Suprapubic skin (tissue), 4 donors: ENCODE data around the gene CAMK2N1. TPM values are rescaled to one million over a fixed set of nuclear protein-coding genes. Genes with fewer than 3 reads are reported as not detected.

Source experiments
- DNase-seq, 2 donors: peaks; one replicate each; pipeline ENCODE4 v3.0.0-alpha.2; 2019; ENCODE audit warnings: low spot score in 2 of 2
- H3K27ac ChIP-seq: fragments of 200-600 bp; sonication (generic); one replicate; pipeline ENCODE4 v1.5.1; 2019
- H3K27me3 ChIP-seq: fragments of 200-600 bp; sonication (generic); one replicate; pipeline ENCODE4 v1.5.1; 2019
- H3K36me3 ChIP-seq: fragments of 200-600 bp; sonication (generic); one replicate; pipeline ENCODE4 v1.5.1; 2019
- H3K4me1 ChIP-seq: fragments of 200-600 bp; sonication (generic); one replicate; pipeline ENCODE4 v1.5.1; 2019
- H3K4me3 ChIP-seq: fragments of 200-600 bp; sonication (generic); one replicate; pipeline ENCODE4 v1.5.1; 2019; ENCODE audit warnings: mild to moderate bottlenecking
- H3K9me3 ChIP-seq: fragments of 200-600 bp; sonication (generic); one replicate; pipeline ENCODE4 v1.5.1; 2019
- CTCF ChIP-seq, 2 donors: fragments of 200-600 bp in 1 of 2; fragments of 450-650 bp in 1 of 2; sonication (generic) in 1 of 2; IDR thresholded peaks; one replicate each; pipeline ENCODE4 v1.5.1; 2016 to 2019; ENCODE audit warnings: antibody characterized with exemption in 2 of 2, mild to moderate bottlenecking in 1 of 2, moderate library complexity in 1 of 2
- EP300 ChIP-seq: sonication (generic); formaldehyde crosslinking; IDR thresholded peaks from one replicate; pipeline ENCODE4 v1.6.1; 2017; ENCODE audit warnings: antibody characterized with exemption
- POLR2A ChIP-seq, 2 donors: fragments of 450-650 bp; IDR thresholded peaks; one replicate each; pipeline ENCODE4 v1.6.1; 2017; ENCODE audit warnings: antibody characterized with exemption in 2 of 2, mild to moderate bottlenecking in 2 of 2, moderate library complexity in 2 of 2
- POLR2AphosphoS5 ChIP-seq, 3 donors: sonication (generic); formaldehyde crosslinking; IDR thresholded peaks; one replicate each; pipeline ENCODE4 v1.6.1; 2017; ENCODE audit warnings: antibody characterized with exemption in 3 of 3
- WGBS: methylation state at CpG from one replicate; pipeline ENCODE4 v1.1.5; 2018; 5-methylcytosine and 5-hydroxymethylcytosine counted together
- total RNA-seq, 4 donors: library from RNA; depleted of rRNA; stranded (reverse); fragments of >200 nt; gene quantifications; one replicate each; pipeline ENCODE4 v1.1.0, GENCODE V29; 2016

The CAMK2N1 gene
- total RNA-seq, 4 donors from 2014 or later = 7.0 to 18.1 (median 9.5) TPM

GRCh38 chr1:20437640-20438039 is 48.4 kb downstream of the CAMK2N1 start:
- peaks cover 25% of the 10 kb centered on the region for H3K27me3 ChIP-seq
- no peaks in the 10 kb centered on the region for H3K4me1 ChIP-seq
- no peak overlapping the region for H3K4me3 ChIP-seq
- WGBS = 71% methylated on average over 2 of the region's 2 CpGs
- H3K27ac ChIP-seq = no peak overlapping the region
- no peaks in the 10 kb centered on the region for H3K9me3 ChIP-seq
- DNase-seq = no peak
- TF ChIP-seq EP300 = no peak
- TF ChIP-seq POLR2AphosphoS5 (IDR thresholded peaks at IDR 0.05) = no peak
- TF ChIP-seq CTCF (IDR thresholded peaks at IDR 0.05) = no peak
- TF ChIP-seq POLR2A (IDR thresholded peaks at IDR 0.05) = no peak
- no peaks in the 10 kb centered on the region for H3K36me3 ChIP-seq

GRCh38 chr1:20432891-20433290 is 53.1 kb downstream of the CAMK2N1 start:
- DNase-seq = no peak
- Histone ChIP-seq H3K4me3 (no peak overlapping the region), H3K9me3 (no peaks in the 10 kb centered on the region), H3K27ac (no peak overlapping the region), H3K4me1 (no peaks in the 10 kb centered on the region), H3K36me3 (no peaks in the 10 kb centered on the region), H3K27me3 (peaks cover 46% of the 10 kb centered on the region)
- TF ChIP-seq CTCF (IDR thresholded peaks at IDR 0.05) = no peak
- TF ChIP-seq POLR2A (IDR thresholded peaks at IDR 0.05) = no peak
- no peak for TF ChIP-seq EP300
- no peak for TF ChIP-seq POLR2AphosphoS5 (IDR thresholded peaks at IDR 0.05)
- 80% methylated on average over 4 of the region's 4 CpGs for WGBS

Other genes starting within 250 kb of the CAMK2N1 start
- under 1 TPM in 1 of 4 donors, not detected in 3; 0.16 TPM for gene VWA5B1, start 195.3 kb downstream of the CAMK2N1 start, total RNA-seq
- gene MUL1, start 21.9 kb upstream of the CAMK2N1 start, total RNA-seq = 10 to 100 TPM; 27.2 to 36.5 (median 28.4) TPM
- under 1 TPM in 2 of 4 donors, not detected in 2; 0.21 to 0.38 TPM for gene FAM43B, start 66.4 kb upstream of the CAMK2N1 start, total RNA-seq
- 10 to 100 TPM; 13.1 to 24.2 (median 15.7) TPM for gene CDA, start 102.9 kb upstream of the CAMK2N1 start, total RNA-seq
- 100 to 1,000 TPM in 2 of 4 donors, 10 to 100 TPM in 2; 91.9 to 116 (median 98.0) TPM for gene PINK1, start 147.2 kb upstream of the CAMK2N1 start, total RNA-seq
- gene DDOST, start 175.2 kb upstream of the CAMK2N1 start, total RNA-seq = 100 to 1,000 TPM in 3 of 4 donors, 10 to 100 TPM in 1; 75.9 to 143 (median 125) TPM
- 1 to 10 TPM in 3 of 4 donors, under 1 TPM in 1; 0.76 to 5.6 (median 2.1) TPM for gene KIF17, start 231.8 kb upstream of the CAMK2N1 start, total RNA-seq
- gene SH2D5, start 246.5 kb upstream of the CAMK2N1 start, total RNA-seq = 1 to 10 TPM in 1 of 4 donors, under 1 TPM in 1, not detected in 2; 0.23 to 1.2 TPM